Measurements from ENCODE around the gene CRB1. TPM values are rescaled to one million over a fixed set of nuclear protein-coding genes. Genes with fewer than 3 reads are reported as not detected.

CRB1 gene
- total and polyA plus RNA-seq, 2 of the 8 experiments (the other 6 are each of a cell fraction or from before 2014, with no cell fraction given), result 0.03 TPM; not detected in 1

DNA sequence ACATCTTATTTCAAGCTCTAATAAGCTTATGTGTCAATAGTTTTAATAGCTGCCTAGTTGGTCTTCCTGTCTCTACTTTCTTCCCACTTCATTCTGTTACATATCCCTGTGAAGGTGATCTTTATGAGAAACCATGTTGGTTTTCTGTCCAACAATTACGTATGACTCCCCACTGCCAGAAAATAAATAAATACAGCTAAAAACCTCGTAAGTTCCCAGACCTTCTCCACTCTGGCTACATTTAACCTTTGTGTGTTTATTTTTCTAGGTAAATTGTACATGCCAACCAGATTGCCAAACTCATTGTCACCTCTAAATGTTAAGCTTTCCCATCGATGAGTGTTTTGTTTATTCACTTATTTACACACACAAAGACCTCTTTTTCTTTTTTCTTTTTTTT lies 147.2 kb downstream of the CRB1 start:
- no peak overlapping the region for H3K14ac ChIP-seq (ENCODE audit: insufficient read length)
- H3K9ac ChIP-seq (replicated peaks in 1 of 4; ENCODE audit: extremely low read depth in 1 of 4, low read depth in 3 of 4, low read length in 3 of 4), result no peak overlapping the region
- H3K56ac ChIP-seq (replicated peaks; ENCODE audit: insufficient read length, low read depth, low read length), result no peak overlapping the region
- H2BK12ac ChIP-seq (ENCODE audit: low read depth, low read length), result no peak overlapping the region
- TF ChIP-seq, protein P1, sequence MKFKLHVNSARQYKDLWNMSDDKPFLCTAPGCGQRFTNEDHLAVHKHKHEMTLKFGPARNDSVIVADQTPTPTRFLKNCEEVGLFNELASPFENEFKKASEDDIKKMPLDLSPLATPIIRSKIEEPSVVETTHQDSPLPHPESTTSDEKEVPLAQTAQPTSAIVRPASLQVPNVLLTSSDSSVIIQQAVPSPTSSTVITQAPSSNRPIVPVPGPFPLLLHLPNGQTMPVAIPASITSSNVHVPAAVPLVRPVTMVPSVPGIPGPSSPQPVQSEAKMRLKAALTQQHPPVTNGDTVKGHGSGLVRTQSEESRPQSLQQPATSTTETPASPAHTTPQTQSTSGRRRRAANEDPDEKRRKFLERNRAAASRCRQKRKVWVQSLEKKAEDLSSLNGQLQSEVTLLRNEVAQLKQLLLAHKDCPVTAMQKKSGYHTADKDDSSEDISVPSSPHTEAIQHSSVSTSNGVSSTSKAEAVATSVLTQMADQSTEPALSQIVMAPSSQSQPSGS (IDR thresholded peaks at IDR 0.05; ENCODE audit: low read length), result no peak
- TF ChIP-seq ZNF274 (IDR thresholded peaks at IDR 0.05; ENCODE audit: borderline replicate concordance, extremely low read depth, low read length) (no peak), CBX8 (IDR thresholded peaks at IDR 0.05; ENCODE audit: borderline replicate concordance, low read depth, low read length) (no peak), RBBP5 (IDR thresholded peaks at IDR 0.05; ENCODE audit: borderline replicate concordance, low read depth, low read length) (no peak), CTBP2 (IDR thresholded peaks at IDR 0.05; ENCODE audit: borderline replicate concordance, insufficient read depth, insufficient read length, low read length) (no peak)
- 98% methylated on average over 3 of the region's 3 CpGs; no CpG with 5 or more reads in 1 of the 2 experiments for WGBS, 2 experiments (ENCODE audit: extremely low coverage in 1 of 2, insufficient coverage in 1 of 2, insufficient read length in 1 of 2, insufficient replicate concordance in 2 of 2, low coverage in 1 of 2, low lambda C conversion rate in 2 of 2, missing lambda C conversion rate in 1 of 2)
- CTCF ChIA-PET (ENCODE audit: partially characterized antibody), result interaction anchor here (1.1 kb wide), 1 partner anchor 105 kb away, joined by 4 read pairs; no protein-coding TSS in a partner anchor
- H3K18ac ChIP-seq (ENCODE audit: extremely low read depth, low read length), result no peak overlapping the region
- H4K5ac ChIP-seq (ENCODE audit: insufficient read length, low read depth, low read length), result no peak overlapping the region
- H2BK120ac ChIP-seq (replicated peaks; ENCODE audit: low read depth, low read length), result no peak overlapping the region
- no peak overlapping the region for H3K4ac ChIP-seq (replicated peaks; ENCODE audit: insufficient read length, low read depth, low read length)
- FAIRE-seq (no peak), DNase-seq (ENCODE audit: low read depth in 1 of 2, low spot score in 2 of 2) (no peak)
- H2BK15ac ChIP-seq (ENCODE audit: low read length), result no peak overlapping the region
- H3K27me3 ChIP-seq (replicated peaks in 1 of 4; ENCODE audit: control insufficient read depth in 3 of 4, extremely low read depth in 1 of 4, insufficient read depth in 3 of 4, low read length in 3 of 4), result no peaks in the 10 kb centered on the region
- no peak overlapping the region for H2AFZ ChIP-seq (ENCODE audit: low read length)
- H2BK20ac ChIP-seq (ENCODE audit: low read length), result no peak overlapping the region
- no peak overlapping the region for H3K27ac ChIP-seq (ENCODE audit: low read depth, low read length)
- no peak overlapping the region for H4K8ac ChIP-seq (ENCODE audit: extremely low read depth, insufficient read depth, low read length)
- no peak overlapping the region for H3K4me2 ChIP-seq (ENCODE audit: insufficient read depth in 1 of 2, low read depth in 2 of 2, low read length in 2 of 2)
- POLR2A ChIA-PET (ENCODE audit: partially characterized antibody), result no interaction called here
- H3K23me2 ChIP-seq (ENCODE audit: low read depth, low read length), result no peaks in the 10 kb centered on the region
- no peaks in the 10 kb centered on the region for H4K20me1 ChIP-seq (replicated peaks in 1 of 2; ENCODE audit: control insufficient read depth in 1 of 2, insufficient read depth in 2 of 2, low read length in 2 of 2)
- no peaks in the 10 kb centered on the region for H3K9me3 ChIP-seq (ENCODE audit: insufficient read depth in 2 of 2, low read depth in 1 of 2, low read length in 1 of 2)
- no peaks in the 10 kb centered on the region for H3K79me2 ChIP-seq (ENCODE audit: control insufficient read depth in 1 of 2, insufficient read depth in 2 of 2, low read length in 2 of 2)
- no peak overlapping the region for H3K23ac ChIP-seq (ENCODE audit: insufficient read length)
- H2AK5ac ChIP-seq (ENCODE audit: low read depth, low read length), result no peak overlapping the region
- no peak overlapping the region for H4K91ac ChIP-seq (replicated peaks; ENCODE audit: insufficient read length, low read length)
- H3K36me3 ChIP-seq (ENCODE audit: control insufficient read depth in 2 of 4, insufficient read depth in 4 of 4, low read length in 3 of 4), result no peaks in the 10 kb centered on the region
- no peaks in the 10 kb centered on the region for H3K4me1 ChIP-seq (replicated peaks in 1 of 4; ENCODE audit: control insufficient read depth in 3 of 4, insufficient read depth in 4 of 4, low read length in 3 of 4)
- H3K4me3 ChIP-seq (ENCODE audit: extremely low read depth in 1 of 4, insufficient read depth in 2 of 4, low read depth in 3 of 4, low read length in 4 of 4), result no peak overlapping the region
- H3K79me1 ChIP-seq (ENCODE audit: low read depth, low read length), result no peaks in the 10 kb centered on the region
- H2BK5ac ChIP-seq (ENCODE audit: low read depth, low read length), result no peak overlapping the region
